ENCODE measurements around the gene TTI1.

- no peak for TF ChIP-seq CTCF (IDR thresholded peaks at IDR 0.05)
- no peak for TF ChIP-seq POLR2A (IDR thresholded peaks at IDR 0.05)
Observed at GRCh38 chr20:37936451-37936850, 96.8 kb downstream of the TTI1 start.

Data from ovary (tissue), 3 donors.